Activated naive CD4-positive, alpha-beta T cell treated with anti-CD3 and anti-CD28 coated beads, Interleukin-2, amount 50 U/mL, for 72 hours (primary cell): Measurements from ENCODE around the gene CANX. TPM values are rescaled to one million over a fixed set of nuclear protein-coding genes. Genes with fewer than 3 reads are reported as not detected.
"Not testable (repeated sequence)": the region's sequence is repeated elsewhere in the genome, so short reads cannot be mapped to it uniquely, and the experiment has no call there.

Source experiments
- ATAC-seq, 2 donors: fragments of 150-1000 bp; cut with Tn5 transposase; 2 replicates each; pipeline ENCODE4 v1.10.0; 2021; ENCODE audit warnings: mild to moderate bottlenecking in 2 of 2, moderate library complexity in 2 of 2
- DNase-seq, 2 donors: peaks; one replicate each; pipeline ENCODE4 v3.0.0; 2021 to 2022; ENCODE audit warnings: low spot score in 2 of 2
- H3K27ac Mint-ChIP-seq, 2 donors: one replicate each; pipeline ENCODE4 v1.8.0; 2022; ENCODE audit warnings: mild to moderate bottlenecking in 2 of 2, mixed read lengths in 2 of 2
- H3K36me3 Mint-ChIP-seq, 2 donors: one replicate each; pipeline ENCODE4 v1.8.0; 2022; ENCODE audit warnings: mixed read lengths in 2 of 2
- H3K9me3 Mint-ChIP-seq, 2 donors: one replicate each; pipeline ENCODE4 v1.8.0; 2022; ENCODE audit warnings: mixed read lengths in 2 of 2
- total RNA-seq, 2 donors: library from RNA; stranded (reverse); gene quantifications; one replicate each; pipeline ENCODE4 v1.2.3, GENCODE V29; 2022

Gene CANX, protein sequence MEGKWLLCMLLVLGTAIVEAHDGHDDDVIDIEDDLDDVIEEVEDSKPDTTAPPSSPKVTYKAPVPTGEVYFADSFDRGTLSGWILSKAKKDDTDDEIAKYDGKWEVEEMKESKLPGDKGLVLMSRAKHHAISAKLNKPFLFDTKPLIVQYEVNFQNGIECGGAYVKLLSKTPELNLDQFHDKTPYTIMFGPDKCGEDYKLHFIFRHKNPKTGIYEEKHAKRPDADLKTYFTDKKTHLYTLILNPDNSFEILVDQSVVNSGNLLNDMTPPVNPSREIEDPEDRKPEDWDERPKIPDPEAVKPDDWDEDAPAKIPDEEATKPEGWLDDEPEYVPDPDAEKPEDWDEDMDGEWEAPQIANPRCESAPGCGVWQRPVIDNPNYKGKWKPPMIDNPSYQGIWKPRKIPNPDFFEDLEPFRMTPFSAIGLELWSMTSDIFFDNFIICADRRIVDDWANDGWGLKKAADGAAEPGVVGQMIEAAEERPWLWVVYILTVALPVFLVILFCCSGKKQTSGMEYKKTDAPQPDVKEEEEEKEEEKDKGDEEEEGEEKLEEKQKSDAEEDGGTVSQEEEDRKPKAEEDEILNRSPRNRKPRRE
- total RNA-seq = 100 to 1,000 TPM; 417 to 484 TPM

- DNase-seq = no peak
- peak in 1 of 2 donors; percentile 0 for ATAC-seq
- no peaks in the 10 kb centered on the region for H3K9me3 Mint-ChIP-seq
- peak within 1 kb of the TSS; percentile 99 to 100 for H3K27ac Mint-ChIP-seq
- H3K36me3 Mint-ChIP-seq = peaks cover 37 to 43% of the 10 kb centered on the region in 2 donors
Observed at GRCh38 chr5:179698935-179699615, at the start of gene CANX. Gene CANX (plus strand): TSS chr5:179698967. CDS start chr5:179705682, 6,715 bp downstream.

- H3K9me3 Mint-ChIP-seq, ATAC-seq, H3K27ac Mint-ChIP-seq, H3K36me3 Mint-ChIP-seq, DNase-seq: not testable (repeated sequence)
Observed at GRCh38 chr5:179649166-179649703, 49.5 kb upstream of the CANX start.

- DNase-seq, H3K27ac Mint-ChIP-seq, H3K9me3 Mint-ChIP-seq, H3K36me3 Mint-ChIP-seq, ATAC-seq: not testable (repeated sequence)
Observed at GRCh38 chr5:179650245-179650644, 48.5 kb upstream of the CANX start.

DNA sequence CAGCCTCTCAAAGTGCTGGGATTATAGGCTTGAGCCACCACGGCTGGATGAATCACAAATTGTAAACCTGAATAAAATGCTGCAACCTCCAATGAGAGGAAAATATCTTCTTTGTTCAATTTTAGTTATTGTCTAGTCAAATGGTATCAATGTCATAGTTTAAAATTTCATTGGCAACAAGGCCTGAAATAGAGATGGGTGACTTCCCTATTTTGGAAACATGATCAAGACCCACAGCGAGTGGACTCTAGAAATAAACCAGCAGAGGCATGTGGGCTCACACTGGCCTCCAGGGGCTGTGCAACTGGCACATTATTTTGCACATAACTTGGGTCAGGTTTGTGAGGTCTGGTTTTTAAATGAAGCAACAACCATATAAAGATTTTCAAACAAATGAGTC, 45.6 kb upstream of the CANX start:
- not testable (repeated sequence) for H3K36me3 Mint-ChIP-seq, H3K9me3 Mint-ChIP-seq, ATAC-seq, DNase-seq, H3K27ac Mint-ChIP-seq

GRCh38 chr5:179657302-179658178, 41.2 kb upstream of the CANX start:
- not testable (repeated sequence) for DNase-seq, H3K9me3 Mint-ChIP-seq, H3K36me3 Mint-ChIP-seq, H3K27ac Mint-ChIP-seq
- peak; percentile 97 to 98 for ATAC-seq

GRCh38 chr5:179658179-179658856, 40.4 kb upstream of the CANX start:
- not testable (repeated sequence) for H3K36me3 Mint-ChIP-seq, H3K9me3 Mint-ChIP-seq, DNase-seq
- H3K27ac Mint-ChIP-seq = peak overlapping the region in 1 of 2 donors; percentile 81
- peak in 1 of 2 donors; percentile 3 for ATAC-seq

GRCh38 chr5:179661647-179662046, 37.1 kb upstream of the CANX start:
- H3K36me3 Mint-ChIP-seq, H3K27ac Mint-ChIP-seq, ATAC-seq, H3K9me3 Mint-ChIP-seq, DNase-seq: not testable (repeated sequence)

- Mint-ChIP-seq H3K36me3 (no peaks in the 10 kb centered on the region), H3K27ac (peak overlapping the region in 1 of 2 donors; percentile 10), H3K9me3 (no peaks in the 10 kb centered on the region)
- DNase-seq (peak in 1 of 2 donors; percentile 31), ATAC-seq (peak; percentile 68 to 75)
Observed at GRCh38 chr5:179668391-179668790, 30.4 kb upstream of the CANX start.

DNA sequence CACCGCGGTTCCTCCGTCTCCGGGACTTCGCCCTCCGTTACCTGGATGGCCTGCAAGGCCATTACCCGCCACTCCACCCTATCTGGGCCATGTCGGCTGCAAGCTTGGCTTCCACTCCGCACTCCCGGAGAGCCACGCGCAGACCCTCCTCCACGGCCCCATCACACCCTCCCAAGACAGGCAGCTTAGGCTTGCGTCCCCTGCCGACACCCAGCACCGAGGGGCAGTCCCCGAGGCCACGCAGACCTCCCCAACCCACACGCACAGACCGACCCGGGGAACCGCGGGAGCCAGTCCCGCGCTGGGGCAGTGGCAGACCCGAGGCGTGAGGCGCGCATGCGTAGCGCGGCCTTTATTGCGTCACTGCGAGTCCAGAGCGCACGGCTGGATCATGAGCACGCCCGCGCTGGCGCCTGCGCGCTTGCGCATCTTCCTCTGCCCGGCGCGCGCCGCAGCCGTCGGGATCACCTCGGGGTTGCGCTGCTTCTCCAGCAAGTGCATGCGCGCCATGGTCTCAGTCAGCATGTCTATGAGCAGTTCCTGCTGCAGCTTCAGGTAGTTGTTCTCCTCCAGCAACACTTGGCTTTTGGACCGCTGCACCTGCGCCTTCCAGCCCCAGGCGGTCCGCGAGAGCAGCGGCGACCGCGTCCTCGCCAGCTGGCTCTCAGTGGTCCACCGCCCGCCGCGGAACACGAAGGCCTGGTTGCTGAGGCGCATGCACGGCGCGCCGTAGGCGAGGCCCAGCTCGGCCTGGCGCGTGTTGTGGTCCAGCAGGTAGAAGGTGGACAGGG, 20.3 kb upstream of the CANX start:
- peak; percentile 92 to 94 for ATAC-seq
- Mint-ChIP-seq H3K36me3 (peaks cover 22 to 36% of the 10 kb centered on the region in 2 donors), H3K27ac (peak overlapping the region; percentile 90 to 97), H3K9me3 (no peaks in the 10 kb centered on the region)
- DNase-seq = peak; percentile 93 to 96

DNA sequence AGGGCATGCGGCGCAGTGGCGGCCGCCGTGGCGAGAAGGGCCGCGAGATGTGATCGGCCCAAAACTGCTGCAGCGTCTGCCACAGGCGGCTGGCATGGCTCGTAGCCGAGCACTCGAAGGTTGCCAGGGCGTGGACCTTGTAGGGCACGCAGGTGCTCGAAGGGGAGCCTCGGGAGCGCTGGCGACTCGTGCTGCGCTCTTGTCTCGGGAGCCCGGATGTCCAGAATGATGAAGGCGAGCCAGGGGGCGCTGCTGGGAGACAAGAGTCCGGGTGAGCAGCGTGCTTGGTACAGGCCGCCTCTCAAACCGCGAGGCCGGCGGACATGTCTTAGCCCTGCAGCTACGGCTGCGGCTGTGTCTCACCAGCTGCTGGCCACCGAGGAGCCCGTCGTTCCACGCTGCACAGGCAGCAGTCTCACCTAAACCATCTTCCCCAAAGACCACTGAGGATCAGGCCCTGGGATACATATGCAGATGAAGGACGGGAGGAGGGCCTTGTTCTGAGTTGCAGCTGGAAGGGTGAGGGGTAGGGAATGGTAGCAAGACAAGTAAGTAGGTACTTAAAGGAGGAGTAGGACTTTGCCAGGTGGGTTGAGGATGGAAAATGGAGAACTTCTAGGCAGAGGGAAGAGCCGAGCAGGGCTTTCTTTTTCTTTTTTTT, 19.6 kb upstream of the CANX start:
- H3K36me3 Mint-ChIP-seq = peaks cover 22 to 36% of the 10 kb centered on the region in 2 donors
- peak; percentile 54 to 65 for ATAC-seq

GRCh38 chr5:179680014-179680779, 18.6 kb upstream of the CANX start:
- Mint-ChIP-seq H3K9me3 (no peaks in the 10 kb centered on the region), H3K36me3 (peaks cover 22 to 32% of the 10 kb centered on the region in 2 donors), H3K27ac (peak overlapping the region; percentile 69 to 79)
- DNase-seq (no peak), ATAC-seq (no peak)

More for the DNA sequence above, 19.6 kb upstream of the CANX start:
- DNase-seq = peak; percentile 73 to 80
- Mint-ChIP-seq H3K27ac (peak overlapping the region; percentile 90 to 96), H3K9me3 (no peaks in the 10 kb centered on the region)

DNA sequence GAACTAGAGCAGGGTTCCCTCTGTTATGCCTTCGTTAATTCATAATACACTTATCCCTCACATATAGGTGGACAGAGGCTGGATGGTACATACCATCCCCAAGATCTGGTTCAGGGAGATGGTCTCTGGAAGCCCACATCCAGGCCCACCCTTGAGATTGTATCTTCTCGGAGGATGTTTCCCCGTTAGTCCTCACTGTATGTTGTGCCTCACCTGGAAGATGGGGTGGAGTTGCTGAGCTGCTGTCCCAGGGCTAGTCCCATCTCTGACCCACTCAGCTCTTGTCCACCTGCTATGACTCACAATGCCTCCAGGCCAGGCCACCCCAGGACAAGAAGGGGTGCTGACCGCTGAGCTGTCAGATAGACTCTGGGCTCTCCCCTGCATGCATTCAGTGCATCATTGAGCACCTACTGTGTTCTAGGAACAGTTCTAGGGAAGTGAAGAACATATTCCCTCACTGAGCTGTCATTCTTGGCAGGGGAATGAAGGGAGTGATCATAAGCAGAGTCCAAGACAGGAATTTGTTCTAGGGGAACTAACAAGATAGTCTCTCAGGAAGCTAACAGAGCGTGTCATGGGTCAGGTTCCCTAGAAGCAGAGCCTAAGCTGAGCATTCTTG, 17.9 kb upstream of the CANX start, which contains the start of gene CBY3:
CBY3 (minus strand) TSS at position 255 of the 622 bp plus-strand sequence; CDS start at position 139, 116 bp downstream.
- H3K36me3 Mint-ChIP-seq = peaks cover 22 to 30% of the 10 kb centered on the region in 2 donors
- H3K27ac Mint-ChIP-seq = peak within 1 kb of the TSS; percentile 69 to 79
- DNase-seq (no peak), ATAC-seq (no peak)
- no peaks in the 10 kb centered on the region for H3K9me3 Mint-ChIP-seq

DNA sequence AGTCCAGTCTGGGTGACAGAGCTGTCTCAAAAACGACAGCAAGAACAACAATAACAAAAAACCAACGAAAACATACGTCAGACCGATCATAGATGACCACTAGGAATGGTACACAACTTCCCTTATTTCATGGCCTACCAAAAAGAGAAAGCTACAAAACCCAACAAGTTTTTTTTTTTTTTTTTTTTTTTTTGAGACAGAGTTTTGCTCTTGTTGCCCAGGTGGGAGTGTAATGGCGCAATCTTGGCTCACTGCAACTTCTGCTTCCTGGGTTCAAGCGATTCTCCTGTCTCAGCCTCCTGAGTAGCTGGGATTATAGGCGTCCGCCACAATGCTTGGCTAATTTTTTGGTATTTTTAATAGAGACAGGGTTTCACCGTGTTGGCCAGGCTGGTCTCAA, 9.6 kb upstream of the CANX start:
- ATAC-seq, DNase-seq, H3K9me3 Mint-ChIP-seq, H3K36me3 Mint-ChIP-seq, H3K27ac Mint-ChIP-seq: not testable (repeated sequence)
